Nephron (organoid): ENCODE measurements around the gene BAHD1.
A peak's percentile ranks its signal among the peaks of the same experiment; 100 is the strongest.

ENCODE experiments used
- H3K27ac Mint-ChIP-seq, 3 experiments: 2 replicates each; pipeline ENCODE4 v1.8.0; 2020; ENCODE audit warnings: mixed read lengths in 3 of 3, mild to moderate bottlenecking in 2 of 3, moderate library complexity in 1 of 3
- H3K27me3 Mint-ChIP-seq: 2 replicates; pipeline ENCODE4 v1.8.0; 2021; ENCODE audit warnings: low read depth, mild to moderate bottlenecking, moderate library complexity, mixed read lengths
- H3K36me3 Mint-ChIP-seq: 2 replicates; pipeline ENCODE4 v1.8.0; 2020; ENCODE audit warnings: low read depth, mixed read lengths
- H3K4me1 Mint-ChIP-seq: 2 replicates; pipeline ENCODE4 v1.8.0; 2020; ENCODE audit warnings: mixed read lengths
- H3K4me3 Mint-ChIP-seq, 3 experiments: 2 replicates each; pipeline ENCODE4 v1.8.0; 2020; ENCODE audit warnings: mild to moderate bottlenecking in 3 of 3, mixed read lengths in 3 of 3, moderate library complexity in 2 of 3
- H3K9me3 Mint-ChIP-seq: 2 replicates; pipeline ENCODE4 v1.8.0; 2020; ENCODE audit warnings: mixed read lengths
- CTCF ChIP-seq, 3 experiments: fragments of 200-600 bp; sonication (generic); IDR thresholded peaks; one replicate each; pipeline ENCODE4 v1.5.0; 2021; ENCODE audit warnings: antibody characterized with exemption in 3 of 3; ENCODE audit not compliant: unreplicated experiment in 3 of 3

BAHD1 gene

GRCh38 chr15:40469776-40470390, 29.1 kb downstream of the BAHD1 start:
- Mint-ChIP-seq H3K27ac (peak overlapping the region; percentile 21 to 78 (median 64)), H3K27me3 (no peaks in the 10 kb centered on the region), H3K9me3 (no peaks in the 10 kb centered on the region), H3K36me3 (peaks cover 20% of the 10 kb centered on the region), H3K4me1 (peaks cover 11% of the 10 kb centered on the region), H3K4me3 (peak overlapping the region; percentile 75 to 80 (median 75))
- no peak for TF ChIP-seq CTCF (IDR thresholded peaks at IDR 0.05; ENCODE audit: unreplicated experiment in 3 of 3)

- Mint-ChIP-seq H3K27me3 (no peaks in the 10 kb centered on the region), H3K4me3 (peak within 1 kb of the TSS; percentile 84 to 89 (median 89)), H3K27ac (peak within 1 kb of the TSS; percentile 64 to 78 (median 77)), H3K4me1 (peaks cover 11% of the 10 kb centered on the region), H3K36me3 (peaks cover 14% of the 10 kb centered on the region), H3K9me3 (no peaks in the 10 kb centered on the region)
- peak in 1 of 3 experiments; percentile 11 for TF ChIP-seq CTCF (IDR thresholded peaks at IDR 0.05; ENCODE audit: unreplicated experiment in 3 of 3)
Measured at GRCh38 chr15:40470423-40471104, 29.8 kb downstream of the BAHD1 start, which contains the start of gene CHST14. TSS of gene CHST14 (plus strand) at chr15:40470984. CDS start at chr15:40471214, 230 bp downstream.

- Mint-ChIP-seq H3K36me3 (peaks cover 10% of the 10 kb centered on the region), H3K4me1 (peaks cover 11% of the 10 kb centered on the region), H3K9me3 (no peaks in the 10 kb centered on the region), H3K4me3 (peak overlapping the region; percentile 84 to 89 (median 89)), H3K27me3 (no peaks in the 10 kb centered on the region), H3K27ac (peak overlapping the region; percentile 24 to 77 (median 42))
- TF ChIP-seq CTCF (IDR thresholded peaks at IDR 0.05; ENCODE audit: unreplicated experiment in 3 of 3): no peak
Measured at GRCh38 chr15:40471105-40471807, 30.5 kb downstream of the BAHD1 start.

GRCh38 chr15:40471808-40472150, 31.0 kb downstream of the BAHD1 start:
- Mint-ChIP-seq H3K4me1 (peaks cover 11% of the 10 kb centered on the region), H3K9me3 (no peaks in the 10 kb centered on the region), H3K4me3 (peak overlapping the region; percentile 84 to 89 (median 89)), H3K27ac (peak overlapping the region; percentile 24 to 77 (median 42)), H3K27me3 (no peaks in the 10 kb centered on the region), H3K36me3 (peaks cover 7% of the 10 kb centered on the region)
- TF ChIP-seq CTCF (IDR thresholded peaks at IDR 0.05; ENCODE audit: unreplicated experiment in 3 of 3): no peak

GRCh38 chr15:40472171-40472727, 31.5 kb downstream of the BAHD1 start:
- TF ChIP-seq CTCF (IDR thresholded peaks at IDR 0.05; ENCODE audit: unreplicated experiment in 3 of 3): no peak
- Mint-ChIP-seq H3K27ac (peak overlapping the region in 2 of 3 experiments; percentile 42 to 67), H3K4me1 (peaks cover 11% of the 10 kb centered on the region), H3K36me3 (peaks cover 5% of the 10 kb centered on the region), H3K4me3 (peak overlapping the region; percentile 84 to 89 (median 89)), H3K27me3 (no peaks in the 10 kb centered on the region), H3K9me3 (no peaks in the 10 kb centered on the region)
